ENCODE results near the gene MAP4K1.

DNA sequence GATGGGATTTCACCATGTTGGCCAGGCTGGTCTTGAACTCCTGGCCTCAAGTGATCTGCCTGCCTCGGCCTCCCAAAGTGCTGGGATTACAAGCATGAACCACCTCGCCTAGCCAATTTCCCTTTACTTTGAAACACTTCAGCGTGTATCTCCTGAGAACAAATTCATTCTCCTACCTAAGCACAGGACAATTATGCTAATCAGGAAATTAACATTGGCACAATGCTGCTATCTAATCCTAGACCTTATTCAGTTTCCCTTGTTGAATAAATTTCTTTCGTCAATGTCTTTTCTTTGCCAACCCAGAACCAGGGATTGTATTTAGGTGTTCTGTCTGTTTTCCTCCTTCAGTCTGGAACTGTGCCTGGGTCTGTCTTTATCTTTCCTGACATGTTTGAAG is 67.8 kb downstream of the MAP4K1 start:
- TF ChIP-seq SIN3A (IDR thresholded peaks at IDR 0.05; ENCODE audit: borderline replicate concordance, insufficient read depth, low read depth, low read length) (no peak), POLR2AphosphoS5 (IDR thresholded peaks at IDR 0.05; ENCODE audit: low read depth, low read length) (no peak)
- TF ChIP-seq, protein P1, sequence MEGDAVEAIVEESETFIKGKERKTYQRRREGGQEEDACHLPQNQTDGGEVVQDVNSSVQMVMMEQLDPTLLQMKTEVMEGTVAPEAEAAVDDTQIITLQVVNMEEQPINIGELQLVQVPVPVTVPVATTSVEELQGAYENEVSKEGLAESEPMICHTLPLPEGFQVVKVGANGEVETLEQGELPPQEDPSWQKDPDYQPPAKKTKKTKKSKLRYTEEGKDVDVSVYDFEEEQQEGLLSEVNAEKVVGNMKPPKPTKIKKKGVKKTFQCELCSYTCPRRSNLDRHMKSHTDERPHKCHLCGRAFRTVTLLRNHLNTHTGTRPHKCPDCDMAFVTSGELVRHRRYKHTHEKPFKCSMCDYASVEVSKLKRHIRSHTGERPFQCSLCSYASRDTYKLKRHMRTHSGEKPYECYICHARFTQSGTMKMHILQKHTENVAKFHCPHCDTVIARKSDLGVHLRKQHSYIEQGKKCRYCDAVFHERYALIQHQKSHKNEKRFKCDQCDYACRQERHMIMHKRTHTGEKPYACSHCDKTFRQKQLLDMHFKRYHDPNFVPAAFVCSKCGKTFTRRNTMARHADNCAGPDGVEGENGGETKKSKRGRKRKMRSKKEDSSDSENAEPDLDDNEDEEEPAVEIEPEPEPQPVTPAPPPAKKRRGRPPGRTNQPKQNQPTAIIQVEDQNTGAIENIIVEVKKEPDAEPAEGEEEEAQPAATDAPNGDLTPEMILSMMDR (IDR thresholded peaks at IDR 0.05) = no peak
